VCaP (cell line): ENCODE measurements around the gene WAC.

Experiments used
- H3K27ac ChIP-seq: fragments of 450-650 bp; 2 replicates; pipeline ENCODE4 v1.5.1; 2017
- TF ChIP-seq, protein P1 (sequence below): fragments of 450-650 bp; conservative IDR thresholded peaks from 2 replicates; pipeline ENCODE4 v1.5.1; 2017; ENCODE audit warnings: mild to moderate bottlenecking, moderate library complexity

WAC gene

DNA sequence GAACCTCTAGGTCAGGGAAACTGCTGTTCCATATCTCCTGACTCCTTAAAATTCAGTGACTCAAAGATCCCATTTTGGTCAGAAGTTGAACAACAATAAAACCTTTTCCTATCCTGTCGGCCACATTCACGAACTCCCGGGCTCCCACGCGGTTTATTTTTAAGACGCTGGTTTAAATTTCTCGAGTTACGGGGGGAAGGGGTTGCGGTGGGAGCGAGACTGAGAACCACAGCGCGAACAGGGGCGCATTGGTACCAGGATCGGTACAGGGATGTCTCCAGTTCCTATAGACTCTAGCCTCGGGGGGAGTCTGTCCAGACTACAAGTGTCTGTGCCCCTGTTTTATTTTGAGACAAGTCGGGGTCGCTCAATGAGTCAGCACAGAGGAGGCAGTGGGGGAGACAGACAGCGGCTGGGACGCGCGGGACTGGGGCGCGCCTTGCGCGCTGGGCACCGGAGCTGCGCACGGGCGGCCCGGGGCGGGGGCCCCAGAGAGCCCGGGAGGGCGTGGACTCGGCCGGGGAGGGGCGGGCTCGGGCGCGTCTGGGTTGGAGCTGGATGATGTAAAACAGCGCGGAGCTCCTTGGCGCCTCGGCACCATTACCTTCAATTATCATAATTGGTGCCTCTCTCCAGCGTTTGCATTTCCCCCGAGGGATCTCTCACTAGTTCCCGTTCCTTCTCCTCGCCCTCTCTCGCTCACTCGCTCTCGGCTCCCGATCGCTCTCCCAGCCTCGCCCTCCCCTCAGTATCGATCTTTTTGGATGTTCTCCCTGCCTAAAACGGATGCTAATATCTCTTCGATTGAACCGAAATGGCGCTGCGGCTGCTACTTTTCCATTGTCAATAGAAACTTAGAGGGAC, 135.7 kb downstream of the WAC start:
- H3K27ac ChIP-seq = no peak overlapping the region
- TF ChIP-seq, protein P1, sequence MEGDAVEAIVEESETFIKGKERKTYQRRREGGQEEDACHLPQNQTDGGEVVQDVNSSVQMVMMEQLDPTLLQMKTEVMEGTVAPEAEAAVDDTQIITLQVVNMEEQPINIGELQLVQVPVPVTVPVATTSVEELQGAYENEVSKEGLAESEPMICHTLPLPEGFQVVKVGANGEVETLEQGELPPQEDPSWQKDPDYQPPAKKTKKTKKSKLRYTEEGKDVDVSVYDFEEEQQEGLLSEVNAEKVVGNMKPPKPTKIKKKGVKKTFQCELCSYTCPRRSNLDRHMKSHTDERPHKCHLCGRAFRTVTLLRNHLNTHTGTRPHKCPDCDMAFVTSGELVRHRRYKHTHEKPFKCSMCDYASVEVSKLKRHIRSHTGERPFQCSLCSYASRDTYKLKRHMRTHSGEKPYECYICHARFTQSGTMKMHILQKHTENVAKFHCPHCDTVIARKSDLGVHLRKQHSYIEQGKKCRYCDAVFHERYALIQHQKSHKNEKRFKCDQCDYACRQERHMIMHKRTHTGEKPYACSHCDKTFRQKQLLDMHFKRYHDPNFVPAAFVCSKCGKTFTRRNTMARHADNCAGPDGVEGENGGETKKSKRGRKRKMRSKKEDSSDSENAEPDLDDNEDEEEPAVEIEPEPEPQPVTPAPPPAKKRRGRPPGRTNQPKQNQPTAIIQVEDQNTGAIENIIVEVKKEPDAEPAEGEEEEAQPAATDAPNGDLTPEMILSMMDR = no peak

DNA sequence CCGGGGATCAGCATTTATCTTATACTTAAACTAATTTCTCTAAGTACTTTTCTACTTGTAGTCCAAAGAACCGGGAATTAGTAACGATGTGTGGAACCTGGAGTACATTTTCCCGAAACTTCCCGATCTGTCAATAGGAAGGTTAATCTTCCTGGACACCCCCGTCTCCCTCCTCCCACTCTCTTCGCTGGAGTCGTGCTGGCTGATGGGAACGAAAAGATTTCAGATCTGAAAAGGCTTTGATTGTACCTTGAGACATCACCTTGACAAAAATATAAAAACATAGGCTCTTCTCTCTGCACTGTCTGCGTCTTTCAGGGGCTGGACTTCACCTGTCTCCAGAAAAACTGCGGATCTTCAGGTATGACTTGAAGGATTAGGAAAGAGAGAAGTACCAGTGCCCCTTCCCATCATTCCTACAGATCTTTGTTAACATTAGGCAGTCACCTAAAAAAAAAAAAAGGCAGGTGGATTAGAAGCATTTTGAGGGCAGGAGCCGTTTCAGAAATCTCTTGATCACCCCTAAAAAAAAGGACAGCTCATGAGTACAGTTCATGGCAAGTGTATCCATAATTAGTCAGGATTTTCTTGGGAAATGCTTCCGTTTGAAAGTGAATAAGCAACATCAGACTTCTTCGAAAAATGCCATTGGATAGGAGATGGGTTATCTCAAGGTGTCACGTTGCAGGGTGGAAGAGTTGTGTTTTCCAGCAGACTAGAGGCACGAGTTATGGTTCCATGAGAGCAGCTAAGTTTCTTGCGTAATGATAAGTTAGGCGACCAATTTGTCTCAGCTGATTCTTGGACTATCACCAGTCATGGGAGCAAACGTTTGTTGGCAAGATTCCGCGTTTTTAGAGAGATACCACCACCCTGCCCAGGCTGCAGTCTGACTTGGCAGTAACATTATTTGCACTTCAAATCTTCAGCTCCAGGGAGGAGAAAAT, 136.6 kb downstream of the WAC start:
- no peak overlapping the region for H3K27ac ChIP-seq
- TF ChIP-seq, protein P1 = no peak
